HepG2 (cell line): Measurements from ENCODE around the gene GLDC.

Experiments
- MED13 ChIP-seq: sonication (generic); formaldehyde crosslinking; IDR thresholded peaks from 2 replicates; pipeline ENCODE4 v1.5.0; 2020; ENCODE audit warnings: missing genetic modification reagents
- POLR2AphosphoS5 ChIP-seq: IDR thresholded peaks from 2 replicates; pipeline ENCODE4 v1.6.1; 2012; ENCODE audit warnings: low read depth, low read length

GRCh38 chr9:6667633-6668280 lies 22.2 kb upstream of the GLDC start:
- TF ChIP-seq MED13 (CRISPR knock-in tag) (no peak), POLR2AphosphoS5 (no peak)
